GM23248 (cell line): ENCODE results near the gene STEAP1.
"Not testable (repeated sequence)": the region's sequence is repeated elsewhere in the genome, so short reads cannot be mapped to it uniquely, and the experiment has no call there.

Experiments
- EZH2 ChIP-seq: fragments of 200-600 bp; sonication (generic); IDR thresholded peaks from 2 replicates; pipeline ENCODE4 v1.6.1; 2018; ENCODE audit warnings: antibody characterized with exemption, mild to moderate bottlenecking; ENCODE audit not compliant: insufficient read depth, poor library complexity, severe bottlenecking
- EZH2phosphoT487 ChIP-seq: fragments of 200-600 bp; sonication (generic); IDR thresholded peaks from 2 replicates; pipeline ENCODE4 v1.6.1; 2018; ENCODE audit warnings: antibody characterized with exemption, moderate library complexity, mild to moderate bottlenecking, low read depth; ENCODE audit not compliant: insufficient read depth

DNA sequence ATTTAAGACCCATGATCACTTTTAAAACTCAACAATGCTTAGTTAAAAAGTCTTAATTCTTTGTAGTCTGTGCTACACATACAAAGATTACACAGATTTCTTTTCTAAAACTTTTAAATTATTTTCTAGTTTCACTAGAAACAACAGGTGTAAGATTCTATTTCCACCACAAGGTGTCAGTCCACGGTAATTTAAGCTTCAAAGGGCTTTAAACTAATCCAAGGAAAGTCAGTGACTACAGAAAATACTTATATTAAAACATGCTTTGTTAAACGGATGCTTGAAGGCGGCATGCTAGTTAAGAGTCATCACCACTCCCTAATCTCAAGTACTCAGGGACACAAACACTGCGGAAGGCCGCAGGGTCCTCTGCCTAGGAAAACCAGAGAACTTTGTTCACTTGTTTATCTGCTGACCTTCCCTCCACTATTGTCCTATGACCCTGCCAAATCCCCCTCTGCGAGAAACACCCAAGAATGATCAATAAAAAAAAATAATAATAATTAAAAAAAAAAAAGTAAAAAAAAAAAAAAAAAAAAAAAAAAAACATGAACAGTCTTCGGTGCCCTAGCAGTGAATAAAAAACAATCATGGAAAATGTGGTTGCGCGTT, 1.5 kb upstream of the STEAP1 start:
- not testable (repeated sequence) for TF ChIP-seq EZH2, EZH2phosphoT487
